ENCODE data around the gene TRIOBP. TPM values are rescaled to one million over a fixed set of nuclear protein-coding genes. Genes with fewer than 3 reads are reported as not detected.

TRIOBP gene
- total and polyA plus RNA-seq, 2 of the 13 experiments (the other 11 are each of a cell fraction or from before 2014, with no cell fraction given), result 6.1 to 15.4 TPM

- peak; percentile 99 for TF ChIP-seq AFF4 (CRISPR knock-in tag; IDR thresholded peaks at IDR 0.05)
- TF ChIP-seq DR1 (CRISPR knock-in tag; IDR thresholded peaks at IDR 0.05), result peak; percentile 85
- TF ChIP-seq POLR2AphosphoS5 (IDR thresholded peaks at IDR 0.05; ENCODE audit: low read depth, low read length), result peak; percentile 98
- peak; percentile 98 for TF ChIP-seq POLR2G (IDR thresholded peaks at IDR 0.05; ENCODE audit: low read depth, low read length)
- no peak for TF ChIP-seq ZNF24 (IDR thresholded peaks at IDR 0.05)
- peak; percentile 75 for TF ChIP-seq NFKB2 (CRISPR knock-in tag; IDR thresholded peaks at IDR 0.05; ENCODE audit: borderline replicate concordance)
- TF ChIP-seq MAFK (conservative IDR thresholded peaks at IDR 0.05 in 1 of 2, IDR thresholded peaks at IDR 0.05 in 1 of 2; ENCODE audit: low read length in 2 of 2), result no peak
- no peak for TF ChIP-seq ZNF75D (CRISPR knock-in tag; IDR thresholded peaks at IDR 0.05; ENCODE audit: borderline replicate concordance)
- TF ChIP-seq ZNF770 (CRISPR knock-in tag; IDR thresholded peaks at IDR 0.05), result peak; percentile 97
- TF ChIP-seq CBX2 (IDR thresholded peaks at IDR 0.05; ENCODE audit: low read depth, low read length), result no peak
- TF ChIP-seq CBX2 (CRISPR knock-in tag; IDR thresholded peaks at IDR 0.05; ENCODE audit: low read depth), result no peak
- peak; percentile 87; the same call in 1 of the 2 replicates for TF ChIP-seq SAFB2 (CRISPR knock-in tag; IDR thresholded peaks at IDR 0.05; ENCODE audit: borderline replicate concordance, low read depth)
- peak; percentile 38; the same call in 1 of the 2 replicates for TF ChIP-seq ZXDC (CRISPR knock-in tag; IDR thresholded peaks at IDR 0.05)
- 0 out of 2 replicates have a peak, but pooled peaks have one; percentile 67 for TF ChIP-seq ZNF598 (CRISPR knock-in tag; IDR thresholded peaks at IDR 0.05; ENCODE audit: borderline replicate concordance)
- peak; percentile 84 for TF ChIP-seq ZFX (CRISPR knock-in tag; IDR thresholded peaks at IDR 0.05; ENCODE audit: low read depth)
- peak; percentile 69; the same call in 1 of the 2 replicates for TF ChIP-seq ZNF446 (CRISPR knock-in tag; IDR thresholded peaks at IDR 0.05)
- TF ChIP-seq KLF11 (CRISPR knock-in tag; IDR thresholded peaks at IDR 0.05), result peak; percentile 87
- 0 out of 2 replicates have a peak, but pooled peaks have one; percentile 61 for TF ChIP-seq PRMT3 (CRISPR knock-in tag; IDR thresholded peaks at IDR 0.05; ENCODE audit: borderline replicate concordance, low read depth)
These were observed 108.3 kb downstream of the TRIOBP start (continued) for GRCh38 chr22:37804881-37805809.
